Left hindlimb (tissue), 1 donor: Measurements from ENCODE around the gene DRD2.
"Not testable (repeated sequence)": the region's sequence is repeated elsewhere in the genome, so short reads cannot be mapped to it uniquely, and the experiment has no call there.

ENCODE experiments used
- DNase-seq: peaks from one replicate; pipeline ENCODE4 v3.0.0-alpha.2; 2018

The DRD2 gene

GRCh38 chr11:113475160-113475761 lies at the start of gene DRD2:
DRD2 (minus strand) TSS chr11:113475398; CDS start chr11:113424651, 50,747 bp downstream.
- no peak for DNase-seq

GRCh38 chr11:113523906-113524305 lies 48.7 kb upstream of the DRD2 start:
- DNase-seq = not testable (repeated sequence)

- no peak for DNase-seq
Observed at GRCh38 chr11:113521737-113522517, 46.7 kb upstream of the DRD2 start.

- no peak for DNase-seq
Observed at GRCh38 chr11:113519989-113520613, 44.9 kb upstream of the DRD2 start.

- no peak for DNase-seq
Observed at GRCh38 chr11:113518716-113519495, 43.7 kb upstream of the DRD2 start.

- no peak for DNase-seq
Observed at GRCh38 chr11:113517361-113517760, 42.2 kb upstream of the DRD2 start.

- no peak for DNase-seq
Observed at GRCh38 chr11:113514856-113515255, 39.7 kb upstream of the DRD2 start.

- DNase-seq = no peak
Observed at GRCh38 chr11:113507341-113507740, 32.1 kb upstream of the DRD2 start.

- no peak for DNase-seq
Observed at GRCh38 chr11:113506893-113507292, 31.7 kb upstream of the DRD2 start.

GRCh38 chr11:113506461-113506860 lies 31.3 kb upstream of the DRD2 start:
- no peak for DNase-seq

GRCh38 chr11:113505541-113506375 lies 30.6 kb upstream of the DRD2 start:
- no peak for DNase-seq

- no peak for DNase-seq
Observed at GRCh38 chr11:113505046-113505445, 29.8 kb upstream of the DRD2 start.

- no peak for DNase-seq
Observed at GRCh38 chr11:113504586-113504985, 29.4 kb upstream of the DRD2 start.

- no peak for DNase-seq
Observed at GRCh38 chr11:113504071-113504470, 28.9 kb upstream of the DRD2 start.

GRCh38 chr11:113497066-113497910 lies 22.1 kb upstream of the DRD2 start:
- DNase-seq = no peak

GRCh38 chr11:113496026-113496651 lies 20.9 kb upstream of the DRD2 start:
- no peak for DNase-seq

GRCh38 chr11:113494021-113494420 lies 18.8 kb upstream of the DRD2 start:
- no peak for DNase-seq

GRCh38 chr11:113493206-113493605 lies 18.0 kb upstream of the DRD2 start:
- no peak for DNase-seq

- DNase-seq = no peak
Observed at GRCh38 chr11:113488931-113489351, 13.7 kb upstream of the DRD2 start.

GRCh38 chr11:113487622-113488021 lies 12.4 kb upstream of the DRD2 start:
- DNase-seq = no peak

- no peak for DNase-seq
Observed at GRCh38 chr11:113484223-113484622, 9.0 kb upstream of the DRD2 start.
